K562 (cell line): ENCODE measurements around the gene GOLT1A. TPM values are rescaled to one million over a fixed set of nuclear protein-coding genes. Genes with fewer than 3 reads are reported as not detected.

Experiments used
- ATAC-seq: fragments of 200-7000 bp; cut with Tn5 transposase; 3 replicates; pipeline ENCODE4 v1.9.1; 2020; ENCODE audit warnings: moderate library complexity
- BruUV-seq: library from RNA; stranded (reverse); fragments of 400-500 nt; replicated peaks from 2 replicates; lab custom pipeline; 2021; lab: Mats Ljungman, UMichigan
- CTCF ChIA-PET: fragments of 300-600 bp; formaldehyde crosslinking; extraction: SDS; loops from one replicate; lab custom pipeline; 2021; ENCODE audit warnings: low intra/inter-chr PET ratio; lab: Yijun Ruan, JAX
- POLR2A ChIA-PET: fragments of 300-600, 350-650 bp; sonication (Branson Sonifier 250); formaldehyde crosslinking; extraction: SDS; loops from one replicate; lab custom pipeline; 2021; ENCODE audit warnings: antibody characterized with exemption, inconsistent platforms; lab: Yijun Ruan, JAX
- DNase-seq, 4 experiments: peaks; one replicate each; pipeline versions ENCODE4 v3.0.0 to v3.0.0-alpha.2; 2011 to 2018; ENCODE audit warnings: low spot score in 3 of 4, mixed read lengths in 3 of 4; ENCODE audit errors: extremely low read depth in 1 of 4
- FAIRE-seq: peaks from 2 replicates; lab custom pipeline; 2011; peaks lifted over from hg19 to GRCh38; lab: Jason Lieb, UNC
- H2AFZ ChIP-seq: 2 replicates; pipeline ENCODE4 v1.6.0; 2011; ENCODE audit warnings: low read depth, low read length, control low read depth, inconsistent platforms
- H3K27ac ChIP-seq: fragments of 200-600 bp; 3 replicates; pipeline ENCODE4 v1.8.0; 2011; ENCODE audit warnings: low read depth, mild to moderate bottlenecking, control low read depth, inconsistent platforms, low read length, moderate library complexity, mixed read lengths; ENCODE audit errors: extremely low read depth
- H3K27me3 ChIP-seq, 2 experiments: fragments of 300-600 bp in 1 of 2; 2 replicates in 1 of 2; 3 replicates in 1 of 2; pipeline versions ENCODE4 v1.6.0 to v1.8.0; 2011; ENCODE audit warnings: inconsistent platforms in 2 of 2, low read length in 2 of 2, mild to moderate bottlenecking in 1 of 2, mixed read lengths in 1 of 2, moderate library complexity in 1 of 2; ENCODE audit not compliant: control insufficient read depth in 2 of 2, insufficient read depth in 2 of 2
- H3K36me3 ChIP-seq: fragments of 300-600 bp; 3 replicates; pipeline ENCODE4 v1.8.0; 2011; ENCODE audit warnings: mild to moderate bottlenecking, low read length, inconsistent platforms; ENCODE audit not compliant: control insufficient read depth, insufficient read depth
- H3K4me1 ChIP-seq, 2 experiments: fragments of 200-600 bp in 1 of 2; replicated peaks in 1 of 2; 2 replicates in 1 of 2; 3 replicates in 1 of 2; pipeline versions ENCODE4 v1.5.1 to v1.8.0; 2011; ENCODE audit warnings: inconsistent platforms in 2 of 2, low read length in 2 of 2, mild to moderate bottlenecking in 1 of 2, mixed read lengths in 1 of 2, moderate library complexity in 1 of 2; ENCODE audit not compliant: control insufficient read depth in 2 of 2, insufficient read depth in 2 of 2
- H3K4me2 ChIP-seq: 2 replicates; pipeline ENCODE4 v1.6.1; 2011; ENCODE audit warnings: low read length, control low read depth, inconsistent platforms, mixed read lengths; ENCODE audit not compliant: insufficient read depth
- H3K4me3 ChIP-seq: fragments of 200-600 bp; sonication (generic), shearing (Covaris generic); 2 replicates; pipeline ENCODE4 v1.5.1; 2016; ENCODE audit warnings: control low read depth, inconsistent platforms
- H3K79me2 ChIP-seq: fragments of 200-600 bp; 3 replicates; pipeline ENCODE4 v1.8.0; 2011; ENCODE audit warnings: low read length, inconsistent platforms; ENCODE audit not compliant: control insufficient read depth, insufficient read depth
- H3K9ac ChIP-seq, 2 experiments: 2 replicates each; pipeline versions ENCODE4 v1.6.0 to v1.6.1; 2011; ENCODE audit warnings: low read depth in 2 of 2, low read length in 2 of 2, control low read depth in 1 of 2, inconsistent platforms in 1 of 2, mild to moderate bottlenecking in 1 of 2, mixed read lengths in 1 of 2; ENCODE audit not compliant: insufficient read depth in 1 of 2
- H3K9me1 ChIP-seq: one replicate; pipeline ENCODE4 v1.6.0; 2011; ENCODE audit warnings: inconsistent platforms, mild to moderate bottlenecking, low read length, moderate library complexity; ENCODE audit not compliant: control insufficient read depth, insufficient read depth
- H3K9me3 ChIP-seq: replicated peaks from 2 replicates; pipeline ENCODE4 v1.5.1; 2011; ENCODE audit warnings: low read depth, low read length, inconsistent platforms; ENCODE audit not compliant: control insufficient read depth, insufficient read depth
- H4K20me1 ChIP-seq: replicated peaks from 2 replicates; pipeline ENCODE4 v1.6.1; 2011; ENCODE audit warnings: low read length, inconsistent platforms, mixed read lengths; ENCODE audit not compliant: control insufficient read depth, insufficient read depth
- ARID2 ChIP-seq: fragments of 450-650 bp; IDR thresholded peaks from 2 replicates; pipeline ENCODE4 v1.6.1; 2017; ENCODE audit warnings: antibody characterized with exemption, mild to moderate bottlenecking
- CTBP1 ChIP-seq: fragments of 450-650 bp; IDR thresholded peaks from 2 replicates; pipeline ENCODE4 v1.6.1; 2016; ENCODE audit warnings: borderline replicate concordance
- PHF8 ChIP-seq: fragments of 200-600 bp; sonication (generic); IDR thresholded peaks from 2 replicates; pipeline ENCODE4 v1.6.1; 2012; ENCODE audit warnings: mixed run types, mild to moderate bottlenecking, inconsistent platforms, low read length, moderate library complexity, borderline replicate concordance
- SMARCC2 ChIP-seq: fragments of 450-650 bp; IDR thresholded peaks from 2 replicates; pipeline ENCODE4 v1.6.1; 2017; ENCODE audit warnings: antibody characterized with exemption, moderate library complexity, mild to moderate bottlenecking, low read depth
- SRSF1 ChIP-seq: fragments of 200-400 bp; formaldehyde crosslinking; IDR thresholded peaks from 2 replicates; pipeline ENCODE4 v1.6.1; 2017; ENCODE audit warnings: mild to moderate bottlenecking, low read depth, low read length, moderate library complexity
- ZNF311 ChIP-seq: fragments of 250-450 bp; sonication (Bioruptor Pico); IDR thresholded peaks from 2 replicates; pipeline ENCODE4 v1.4.0; 2020; ENCODE audit warnings: mild to moderate bottlenecking, moderate library complexity
- WGBS: fragments of 100-300 bp; shearing (Covaris generic); methylation state at CpG from one replicate; pipeline ENCODE4 v1.1.6; 2016; ENCODE audit warnings: low coverage, mixed read lengths; ENCODE audit not compliant: insufficient coverage; ENCODE audit errors: missing lambda C conversion rate; 5-methylcytosine and 5-hydroxymethylcytosine counted together
- in situ Hi-C: fragments of 300-500 bp; cut with MboI; formaldehyde crosslinking; loops from 4 replicates; pipeline ENCODE4 v1.15.0; 2018; ENCODE audit warnings: inconsistent platforms, mixed read lengths
- intact Hi-C: fragments of 100-400 bp; cut with micrococcal nuclease; formaldehyde crosslinking; loops from 2 replicates; pipeline ENCODE4 v1.14.2; 2022
- polyA plus RNA-seq, 8 experiments: library from polyadenylated mRNA; depleted of rRNA in 4 of 8; stranded (reverse) in 5 of 8; unstranded in 3 of 8; fragments of >200 nt; fragmentation: Nextera tagmentation in 2 of 8; fragmentation: Illumina TruSeq in 1 of 8; extraction: Ambion mirVana in 2 of 8; extraction: Trizol in 1 of 8; gene quantifications; 2 replicates each; pipeline versions ENCODE4 v1.2.1 to v1.2.3, GENCODE V29; 2011 to 2014; ENCODE audit warnings: inconsistent platforms in 1 of 8, missing spikeins in 1 of 8
- total RNA-seq, 7 experiments: library from RNA; depleted of rRNA in 6 of 7; stranded (reverse); fragments of >200 nt in 6 of 7; fragmentation: Illumina TruSeq in 2 of 7; extraction: Trizol in 2 of 7; gene quantifications; 2 replicates each; pipeline versions ENCODE4 v1.2.1 to v1.2.3, GENCODE V29; 2011 to 2021; ENCODE audit warnings: low replicate concordance in 1 of 7
- TF ChIP-seq, protein P1 (sequence below): fragments of 450-650 bp; IDR thresholded peaks from 2 replicates; pipeline ENCODE4 v1.6.1; 2018; ENCODE audit not compliant: partially characterized antibody
- TF ChIP-seq, protein P2 (sequence below), 2 experiments: IDR thresholded peaks in 1 of 2; conservative IDR thresholded peaks in 1 of 2; 2 replicates each; pipeline ENCODE4 v1.6.1; 2016; ENCODE audit warnings: low read depth in 2 of 2, mild to moderate bottlenecking in 1 of 2, missing compliant biosample characterization in 1 of 2, missing genetic modification characterization in 1 of 2, moderate library complexity in 1 of 2
- TF ChIP-seq, protein P3 (sequence below): fragments of 250-450 bp; sonication (Bioruptor Pico); IDR thresholded peaks from 2 replicates; pipeline ENCODE4 v1.9.0; 2021; ENCODE audit warnings: mild to moderate bottlenecking

GOLT1A gene
- total and polyA plus RNA-seq, 9 of the 15 experiments (the other 6 are each of a cell fraction or from before 2014, with no cell fraction given): not detected

DNA sequence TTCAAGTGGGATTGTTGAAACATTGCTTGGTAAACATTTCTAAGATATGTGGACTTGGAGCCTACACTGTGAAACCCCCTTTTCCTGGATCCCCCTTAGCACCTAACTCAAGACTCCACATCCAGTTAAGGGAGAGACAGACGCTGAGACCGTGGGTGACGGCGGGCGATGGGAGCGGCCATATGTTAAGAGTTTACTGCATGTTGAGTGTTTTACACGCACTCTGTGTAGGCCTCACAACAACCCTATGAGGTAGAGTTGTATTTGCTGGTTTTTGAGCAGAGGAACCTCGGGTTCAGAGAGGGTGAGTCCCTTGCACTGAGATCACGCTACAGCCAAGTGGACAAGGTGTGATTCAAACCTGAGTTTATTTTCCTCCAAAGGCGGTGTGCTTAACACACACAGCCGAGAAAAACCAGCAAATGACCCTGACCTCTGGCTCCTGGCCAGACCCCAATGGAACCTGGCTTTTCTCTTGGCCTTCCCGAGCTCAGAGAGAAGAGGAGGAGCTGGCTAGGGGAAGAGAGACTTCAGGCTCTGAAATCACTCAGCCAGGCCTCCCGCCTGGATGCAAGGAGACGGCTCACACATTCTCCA, 46.9 kb upstream of the GOLT1A start:
- H3K4me2 ChIP-seq: no peak overlapping the region
- WGBS: 7% methylated on average over 14 of the region's 14 CpGs
- peak in 1 of 4 experiments; percentile 9 for DNase-seq
- in situ Hi-C loops: no loop called here
- peaks cover 14% of the 10 kb centered on the region; the same call in 1 of the 2 replicates for H4K20me1 ChIP-seq
- no TSS peak for BruUV-seq
- intact Hi-C loops: no loop called here
- no peak overlapping the region for H3K9ac ChIP-seq
- no peaks in the 10 kb centered on the region for H3K9me1 ChIP-seq
- ATAC-seq: no peak
- H3K4me3 ChIP-seq: no peak overlapping the region
- H3K27ac ChIP-seq: no peak overlapping the region
- POLR2A ChIA-PET: no interaction called here
- FAIRE-seq: peak; percentile 71
- peaks cover 44 to 92% of the 10 kb centered on the region in 2 experiments; a peak in 4 of 5 replicates for H3K27me3 ChIP-seq
- H3K36me3 ChIP-seq: no peaks in the 10 kb centered on the region
- H3K79me2 ChIP-seq: no peaks in the 10 kb centered on the region
- H3K4me1 ChIP-seq: peaks cover 0 to 7% of the 10 kb centered on the region in 2 experiments; a peak in 2 of 5 replicates
- CTCF ChIA-PET: no interaction called here
- H3K9me3 ChIP-seq: no peaks in the 10 kb centered on the region
- no peak overlapping the region for H2AFZ ChIP-seq
- no peak for TF ChIP-seq SMARCC2
- TF ChIP-seq, protein P1, sequence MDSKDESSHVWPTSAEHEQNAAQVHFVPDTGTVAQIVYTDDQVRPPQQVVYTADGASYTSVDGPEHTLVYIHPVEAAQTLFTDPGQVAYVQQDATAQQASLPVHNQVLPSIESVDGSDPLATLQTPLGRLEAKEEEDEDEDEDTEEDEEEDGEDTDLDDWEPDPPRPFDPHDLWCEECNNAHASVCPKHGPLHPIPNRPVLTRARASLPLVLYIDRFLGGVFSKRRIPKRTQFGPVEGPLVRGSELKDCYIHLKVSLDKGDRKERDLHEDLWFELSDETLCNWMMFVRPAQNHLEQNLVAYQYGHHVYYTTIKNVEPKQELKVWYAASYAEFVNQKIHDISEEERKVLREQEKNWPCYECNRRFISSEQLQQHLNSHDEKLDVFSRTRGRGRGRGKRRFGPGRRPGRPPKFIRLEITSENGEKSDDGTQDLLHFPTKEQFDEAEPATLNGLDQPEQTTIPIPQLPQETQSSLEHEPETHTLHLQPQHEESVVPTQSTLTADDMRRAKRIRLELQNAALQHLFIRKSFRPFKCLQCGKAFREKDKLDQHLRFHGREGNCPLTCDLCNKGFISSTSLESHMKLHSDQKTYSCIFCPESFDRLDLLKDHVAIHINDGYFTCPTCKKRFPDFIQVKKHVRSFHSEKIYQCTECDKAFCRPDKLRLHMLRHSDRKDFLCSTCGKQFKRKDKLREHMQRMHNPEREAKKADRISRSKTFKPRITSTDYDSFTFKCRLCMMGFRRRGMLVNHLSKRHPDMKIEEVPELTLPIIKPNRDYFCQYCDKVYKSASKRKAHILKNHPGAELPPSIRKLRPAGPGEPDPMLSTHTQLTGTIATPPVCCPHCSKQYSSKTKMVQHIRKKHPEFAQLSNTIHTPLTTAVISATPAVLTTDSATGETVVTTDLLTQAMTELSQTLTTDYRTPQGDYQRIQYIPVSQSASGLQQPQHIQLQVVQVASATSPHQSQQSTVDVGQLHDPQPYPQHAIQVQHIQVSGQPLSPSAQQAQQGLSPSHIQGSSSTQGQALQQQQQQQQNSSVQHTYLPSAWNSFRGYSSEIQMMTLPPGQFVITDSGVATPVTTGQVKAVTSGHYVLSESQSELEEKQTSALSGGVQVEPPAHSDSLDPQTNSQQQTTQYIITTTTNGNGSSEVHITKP: no peak
- TF ChIP-seq, protein P2, sequence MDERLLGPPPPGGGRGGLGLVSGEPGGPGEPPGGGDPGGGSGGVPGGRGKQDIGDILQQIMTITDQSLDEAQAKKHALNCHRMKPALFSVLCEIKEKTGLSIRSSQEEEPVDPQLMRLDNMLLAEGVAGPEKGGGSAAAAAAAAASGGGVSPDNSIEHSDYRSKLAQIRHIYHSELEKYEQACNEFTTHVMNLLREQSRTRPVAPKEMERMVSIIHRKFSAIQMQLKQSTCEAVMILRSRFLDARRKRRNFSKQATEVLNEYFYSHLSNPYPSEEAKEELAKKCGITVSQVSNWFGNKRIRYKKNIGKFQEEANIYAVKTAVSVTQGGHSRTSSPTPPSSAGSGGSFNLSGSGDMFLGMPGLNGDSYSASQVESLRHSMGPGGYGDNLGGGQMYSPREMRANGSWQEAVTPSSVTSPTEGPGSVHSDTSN (CRISPR knock-in tag; IDR thresholded peaks at IDR 0.05; ENCODE audit: low read depth): no peak
- TF ChIP-seq, protein P2 (tag; conservative IDR thresholded peaks at IDR 0.05; ENCODE audit: low read depth): no peak
- TF ChIP-seq ZNF311 (CRISPR knock-in tag): no peak
- TF ChIP-seq CTBP1: no peak
- no peak for TF ChIP-seq ARID2
- TF ChIP-seq PHF8: no peak
- no peak for TF ChIP-seq SRSF1
- TF ChIP-seq, protein P3, sequence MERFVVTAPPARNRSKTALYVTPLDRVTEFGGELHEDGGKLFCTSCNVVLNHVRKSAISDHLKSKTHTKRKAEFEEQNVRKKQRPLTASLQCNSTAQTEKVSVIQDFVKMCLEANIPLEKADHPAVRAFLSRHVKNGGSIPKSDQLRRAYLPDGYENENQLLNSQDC (CRISPR knock-in tag): no peak
